Measurements from ENCODE around the gene STMN3. TPM values are rescaled to one million over a fixed set of nuclear protein-coding genes. Genes with fewer than 3 reads are reported as not detected.

The STMN3 gene
- total and polyA plus RNA-seq, 2 of the 8 experiments (the other 6 are each of a cell fraction or from before 2014, with no cell fraction given): 51.5 to 63.1 TPM

- H3K27ac ChIP-seq (ENCODE audit: low read depth, low read length): peak overlapping the region; percentile 73; the same call in 1 of the 2 replicates
- H3K56ac ChIP-seq (replicated peaks; ENCODE audit: insufficient read length, low read depth, low read length): peak overlapping the region; percentile 80
- DNase-seq (ENCODE audit: low read depth in 1 of 2, low spot score in 2 of 2): no peak
- H3K4me1 ChIP-seq (replicated peaks in 1 of 4; ENCODE audit: control insufficient read depth in 3 of 4, insufficient read depth in 4 of 4, low read length in 3 of 4): peaks cover 0 to 22% (median 16%) of the 10 kb centered on the region in 4 experiments; a peak in 6 of 7 replicates
- peak overlapping the region; percentile 90 for H2BK5ac ChIP-seq (ENCODE audit: low read depth, low read length)
- H2AK5ac ChIP-seq (ENCODE audit: low read depth, low read length): 0 out of 2 replicates have a peak overlapping the region, but pooled peaks have one; percentile 32
- H3K23ac ChIP-seq (ENCODE audit: insufficient read length): no peak overlapping the region
- ChIA-PET CTCF (ENCODE audit: partially characterized antibody) (interaction anchor here (0.7 to 1.6 kb wide), 3 partner anchors 13 to 132 kb away, joined by 3 read pairs; partner anchors contain the start of gene PTK6), POLR2A (ENCODE audit: partially characterized antibody) (interaction anchor here (0.6 to 1.7 kb wide), 11 partner anchors 8 to 384 kb away, joined by 3 to 9 read pairs (median 3); partner anchors contain the start of genes ARFRP1, GMEB2 and ZGPAT)
- no peaks in the 10 kb centered on the region; the same call in none of the 2 replicates for H3K79me1 ChIP-seq (ENCODE audit: low read depth, low read length)
- H3K4me2 ChIP-seq (ENCODE audit: insufficient read depth in 1 of 2, low read depth in 2 of 2, low read length in 2 of 2): peak overlapping the region; percentile 71 to 88
- H3K14ac ChIP-seq (ENCODE audit: insufficient read length): peak overlapping the region; percentile 83
- H4K8ac ChIP-seq (ENCODE audit: extremely low read depth, insufficient read depth, low read length): peak overlapping the region; percentile 85; the same call in 1 of the 2 replicates
- H3K23me2 ChIP-seq (ENCODE audit: low read depth, low read length): peaks cover 22% of the 10 kb centered on the region
- WGBS, 2 experiments (ENCODE audit: extremely low coverage in 1 of 2, insufficient coverage in 1 of 2, insufficient read length in 1 of 2, insufficient replicate concordance in 2 of 2, low coverage in 1 of 2, low lambda C conversion rate in 2 of 2, missing lambda C conversion rate in 1 of 2): 49% methylated on average over 12 of the region's 15 CpGs; no CpG with 5 or more reads in 1 of the 2 experiments
- H3K79me2 ChIP-seq (ENCODE audit: control insufficient read depth in 1 of 2, insufficient read depth in 2 of 2, low read length in 2 of 2): peaks cover 0 to 2% of the 10 kb centered on the region in 2 experiments; a peak in 1 of 4 replicates
- no peaks in the 10 kb centered on the region for H3K36me3 ChIP-seq (ENCODE audit: control insufficient read depth in 2 of 4, insufficient read depth in 4 of 4, low read length in 3 of 4)
- FAIRE-seq: no peak
- peak overlapping the region; percentile 37 to 74 (median 60) for H3K4me3 ChIP-seq (ENCODE audit: extremely low read depth in 1 of 4, insufficient read depth in 2 of 4, low read depth in 3 of 4, low read length in 4 of 4)
- no peak overlapping the region for H2AFZ ChIP-seq (ENCODE audit: low read length)
- H2BK20ac ChIP-seq (ENCODE audit: low read length): peak overlapping the region; percentile 72; the same call in 1 of the 2 replicates
- H4K5ac ChIP-seq (ENCODE audit: insufficient read length, low read depth, low read length): peak overlapping the region; percentile 63
- H2BK15ac ChIP-seq (ENCODE audit: low read length): peak overlapping the region; percentile 92; the same call in 1 of the 2 replicates
- H2BK120ac ChIP-seq (replicated peaks; ENCODE audit: low read depth, low read length): peak overlapping the region; percentile 55
- H3K18ac ChIP-seq (ENCODE audit: extremely low read depth, low read length): peak overlapping the region; percentile 95
- peaks cover 0 to 2% (median 0%) of the 10 kb centered on the region in 4 experiments; a peak in 2 of 7 replicates for H3K27me3 ChIP-seq (replicated peaks in 1 of 4; ENCODE audit: control insufficient read depth in 3 of 4, extremely low read depth in 1 of 4, insufficient read depth in 3 of 4, low read length in 3 of 4)
- peak overlapping the region in 3 of 4 experiments; percentile 56 to 71 (median 62); a peak in 6 of 7 replicates for H3K9ac ChIP-seq (replicated peaks in 1 of 4; ENCODE audit: extremely low read depth in 1 of 4, low read depth in 3 of 4, low read length in 3 of 4)
- peaks cover 9 to 11% of the 10 kb centered on the region in 2 experiments for H4K20me1 ChIP-seq (replicated peaks in 1 of 2; ENCODE audit: control insufficient read depth in 1 of 2, insufficient read depth in 2 of 2, low read length in 2 of 2)
- H4K91ac ChIP-seq (replicated peaks; ENCODE audit: insufficient read length, low read length): peak overlapping the region; percentile 96
- no peaks in the 10 kb centered on the region for H3K9me3 ChIP-seq (ENCODE audit: insufficient read depth in 2 of 2, low read depth in 1 of 2, low read length in 1 of 2)
- H3K4ac ChIP-seq (replicated peaks; ENCODE audit: insufficient read length, low read depth, low read length): peak overlapping the region; percentile 92
- peak overlapping the region; percentile 68; the same call in 1 of the 2 replicates for H2BK12ac ChIP-seq (ENCODE audit: low read depth, low read length)
- TF ChIP-seq KDM1A (IDR thresholded peaks at IDR 0.05; ENCODE audit: borderline replicate concordance, low read length): no peak
- TF ChIP-seq RFX5 (IDR thresholded peaks at IDR 0.05; ENCODE audit: borderline replicate concordance, low read depth, low read length): no peak
- TF ChIP-seq SAP30 (IDR thresholded peaks at IDR 0.05; ENCODE audit: insufficient read depth, insufficient replicate concordance, low read length): no peak
- no peak for TF ChIP-seq TAF7 (optimal IDR thresholded peaks at IDR 0.05; ENCODE audit: borderline replicate concordance, low read depth, low read length)
- no peak for TF ChIP-seq JUND (IDR thresholded peaks at IDR 0.05; ENCODE audit: low read length)
- TF ChIP-seq EZH2 (IDR thresholded peaks at IDR 0.05; ENCODE audit: low read depth, low read length, severe bottlenecking): no peak
- no peak for TF ChIP-seq JUN (IDR thresholded peaks at IDR 0.05; ENCODE audit: low read depth, low read length)
- peak in 1 of 2 experiments; percentile 37; a peak in 1 of 3 replicates for TF ChIP-seq POLR2A (IDR thresholded peaks at IDR 0.05; ENCODE audit: control extremely low read depth in 1 of 2, low read depth in 2 of 2, low read length in 2 of 2)
- no peak for TF ChIP-seq SUZ12 (IDR thresholded peaks at IDR 0.05; ENCODE audit: low read length)
- TF ChIP-seq E2F6 (IDR thresholded peaks at IDR 0.05): no peak
These were observed 897 bp upstream of the STMN3 start for GRCh38 chr20:63653974-63654668.

Measured in H1 (cell line).